ENCODE results near the gene HOTAIR. TPM values are rescaled to one million over a fixed set of nuclear protein-coding genes. Genes with fewer than 3 reads are reported as not detected.

The HOTAIR gene
- total RNA-seq: 1.3 TPM in 1 of 2 replicates, not detected in the other

DNA sequence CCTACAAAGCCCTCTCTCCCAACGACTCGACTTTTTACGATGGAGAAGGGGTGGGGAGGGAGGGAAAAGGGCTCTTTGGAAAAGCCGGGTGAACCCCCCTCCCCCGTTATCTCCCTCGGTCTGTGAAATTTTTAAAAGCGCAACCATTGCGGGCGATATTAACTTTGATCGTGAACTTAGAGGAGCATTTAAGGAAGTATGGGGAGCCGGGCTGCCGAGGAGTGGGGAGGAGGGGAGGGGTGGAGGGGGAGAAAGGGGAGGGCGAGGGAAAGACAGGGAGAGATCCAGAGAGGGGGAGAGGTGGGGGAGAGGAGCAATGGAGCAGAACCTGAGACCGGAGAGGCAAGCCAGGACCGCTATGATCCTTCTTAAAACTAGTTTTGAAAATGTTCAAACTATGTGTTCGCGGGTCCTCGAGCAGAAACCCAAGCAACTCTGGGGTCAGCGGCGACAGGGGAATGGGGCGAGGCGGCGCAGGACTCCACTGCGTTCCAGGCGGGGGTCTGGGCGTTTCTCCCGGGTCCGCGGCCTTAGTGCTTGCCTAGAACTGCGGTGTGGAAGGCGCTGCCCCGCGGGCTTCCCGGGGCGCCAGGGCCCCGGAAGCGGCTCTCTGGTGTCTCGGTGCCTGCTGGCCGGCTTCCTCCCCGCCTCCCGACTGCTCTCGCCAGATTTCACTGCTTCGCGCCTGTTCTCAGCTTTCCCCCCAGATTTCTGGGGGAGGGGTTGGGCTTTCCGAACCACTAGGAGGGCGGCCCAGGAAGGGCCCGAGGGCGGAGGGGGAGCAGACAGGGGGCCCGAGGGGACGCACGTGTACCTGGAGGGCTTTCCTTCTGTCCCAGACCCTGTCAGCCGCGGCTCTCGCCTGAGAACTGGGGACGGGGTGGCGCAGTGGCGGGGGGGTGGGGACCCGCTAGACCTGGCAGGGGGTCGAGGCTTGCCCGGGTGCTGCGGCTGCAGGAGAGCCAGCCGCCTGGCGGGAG is at the start of gene HOTAIR:
HOTAIR (minus strand) TSS at position 871 of the 980 bp plus-strand sequence.
- no peak for DNase-seq (ENCODE audit: low read depth)

DNA sequence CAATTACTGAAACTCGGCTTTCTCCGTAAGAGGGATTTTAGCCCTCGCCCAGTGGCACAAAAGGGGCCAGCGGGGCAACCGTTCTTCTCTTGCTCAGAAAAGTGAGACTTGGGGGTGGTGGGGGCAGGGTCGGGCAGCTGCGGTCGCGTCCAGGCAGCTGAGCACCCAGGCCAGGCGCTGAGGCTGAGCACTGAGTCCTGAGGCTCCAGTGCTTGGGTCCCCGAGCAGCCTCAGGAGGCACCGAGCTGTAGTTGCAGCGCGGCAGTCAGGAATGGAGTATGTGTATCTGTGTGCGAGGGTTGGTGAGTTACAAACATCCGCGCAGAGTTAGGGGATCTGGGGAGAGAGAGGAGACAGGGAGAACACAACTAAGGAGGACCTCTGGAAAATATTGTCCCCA is 49.4 kb upstream of the HOTAIR start:
- no peak for DNase-seq (ENCODE audit: low read depth)

DNA sequence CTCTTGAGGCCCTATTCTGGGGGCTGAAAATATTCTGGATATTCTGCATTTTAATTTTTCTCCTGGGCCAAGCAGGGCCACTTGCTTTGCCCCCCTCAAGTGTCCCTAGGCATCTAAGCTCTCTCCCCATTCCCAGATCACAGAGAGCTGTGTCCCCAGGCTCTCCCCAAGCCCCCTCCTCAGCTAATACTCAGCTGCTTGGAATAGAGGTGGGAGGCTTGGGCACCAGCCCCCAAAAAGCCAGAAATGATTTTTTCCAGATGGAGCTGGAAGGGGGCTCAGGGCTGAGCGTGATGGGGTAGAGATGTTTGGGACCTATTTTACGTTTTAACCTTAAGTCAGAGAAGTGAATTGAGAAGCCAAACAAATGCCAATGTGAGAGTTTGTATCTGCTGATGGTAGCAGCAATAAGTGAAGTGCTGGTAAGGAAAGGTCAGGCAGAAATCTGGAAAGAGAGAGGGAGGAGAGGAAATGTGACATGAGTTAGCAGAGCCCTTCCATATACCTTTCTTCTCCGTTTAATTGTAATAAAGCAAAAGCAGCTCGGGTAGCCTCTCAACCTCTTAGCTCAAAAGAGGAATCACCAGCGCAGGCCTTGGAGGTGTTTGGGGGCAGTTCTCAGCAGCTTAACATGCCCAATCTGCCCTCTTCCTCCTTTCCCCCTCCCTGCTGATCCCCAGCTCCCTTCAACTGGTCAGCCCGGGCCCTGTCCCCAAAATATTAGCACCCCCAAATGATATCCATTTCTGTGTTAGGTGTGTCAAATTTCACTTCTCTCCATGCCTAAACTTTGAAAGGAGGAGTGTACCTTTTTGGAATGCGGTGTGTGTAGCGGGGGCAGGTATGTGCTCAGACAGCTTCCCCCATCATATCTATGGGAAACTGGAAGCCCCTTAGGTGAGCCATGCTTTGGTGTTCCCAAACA is 48.5 kb upstream of the HOTAIR start:
- no peak for DNase-seq (ENCODE audit: low read depth)

DNA sequence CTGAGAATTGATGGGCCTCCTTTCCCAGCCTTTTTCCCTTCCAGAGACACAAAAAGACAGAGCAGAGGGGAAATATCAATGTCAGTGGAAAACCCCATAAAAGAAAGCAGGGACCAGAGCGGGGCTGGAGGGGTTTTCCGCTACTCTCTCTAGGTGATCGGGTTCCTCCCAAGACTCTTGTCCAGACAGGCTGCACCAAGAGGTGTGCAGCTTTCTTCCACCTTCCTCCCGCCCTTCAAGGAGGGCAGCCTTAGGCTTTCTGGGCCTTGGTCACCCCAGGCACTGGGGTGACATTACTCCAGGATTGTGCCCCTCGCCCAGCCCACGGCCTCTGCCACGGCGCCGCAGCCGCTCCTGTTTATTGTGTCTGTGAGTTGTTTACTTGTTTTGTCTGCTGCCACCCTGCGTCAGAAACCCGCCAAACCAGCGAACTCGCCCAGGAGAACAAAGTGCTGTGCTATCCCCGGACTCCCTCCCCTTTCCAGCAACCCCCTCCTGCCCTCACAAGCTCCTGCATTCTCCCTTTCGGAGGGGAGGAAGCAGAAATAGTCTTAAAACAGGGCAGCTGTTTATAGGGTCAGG is 46.8 kb upstream of the HOTAIR start:
- DNase-seq (ENCODE audit: low read depth): no peak

DNA sequence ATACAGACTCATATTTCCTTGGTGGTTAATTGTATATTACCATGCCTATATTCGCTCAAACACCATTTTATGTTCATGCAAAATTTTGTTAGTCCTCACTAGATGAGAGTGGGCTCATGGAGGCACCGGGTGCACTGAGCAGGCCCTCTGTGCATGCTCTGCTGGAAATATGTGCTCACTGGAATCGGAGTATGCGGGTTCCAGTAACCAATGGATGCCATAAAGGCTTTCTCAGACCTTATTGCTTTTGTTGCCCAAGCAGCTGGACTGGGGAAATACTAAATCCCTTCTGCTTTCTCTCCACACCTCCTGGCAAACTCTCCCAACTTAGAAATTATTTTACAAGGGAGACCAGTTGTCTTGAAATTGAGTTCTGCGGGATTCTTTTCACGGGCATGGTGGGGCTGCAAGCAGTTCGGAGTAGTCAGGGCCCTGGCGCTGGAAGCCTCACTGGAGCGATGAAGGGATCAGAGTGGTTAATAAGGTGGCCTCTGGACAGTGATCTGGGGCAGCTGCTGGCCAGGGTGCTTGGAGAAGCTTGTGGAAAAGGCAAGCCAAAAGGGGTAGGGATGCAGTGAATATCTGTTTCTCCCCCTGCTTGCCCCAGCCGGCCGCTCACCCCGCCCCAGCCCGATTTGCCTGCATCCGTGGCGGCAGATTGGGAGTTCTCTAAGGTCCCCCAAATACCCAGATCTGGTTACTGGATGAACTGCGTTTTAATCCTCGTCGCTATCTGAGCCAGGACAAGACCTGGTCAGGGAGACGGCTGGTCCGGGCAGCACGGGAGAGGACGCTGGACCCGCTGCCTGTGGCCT is 46.0 kb upstream of the HOTAIR start:
- no peak for DNase-seq (ENCODE audit: low read depth)

DNA sequence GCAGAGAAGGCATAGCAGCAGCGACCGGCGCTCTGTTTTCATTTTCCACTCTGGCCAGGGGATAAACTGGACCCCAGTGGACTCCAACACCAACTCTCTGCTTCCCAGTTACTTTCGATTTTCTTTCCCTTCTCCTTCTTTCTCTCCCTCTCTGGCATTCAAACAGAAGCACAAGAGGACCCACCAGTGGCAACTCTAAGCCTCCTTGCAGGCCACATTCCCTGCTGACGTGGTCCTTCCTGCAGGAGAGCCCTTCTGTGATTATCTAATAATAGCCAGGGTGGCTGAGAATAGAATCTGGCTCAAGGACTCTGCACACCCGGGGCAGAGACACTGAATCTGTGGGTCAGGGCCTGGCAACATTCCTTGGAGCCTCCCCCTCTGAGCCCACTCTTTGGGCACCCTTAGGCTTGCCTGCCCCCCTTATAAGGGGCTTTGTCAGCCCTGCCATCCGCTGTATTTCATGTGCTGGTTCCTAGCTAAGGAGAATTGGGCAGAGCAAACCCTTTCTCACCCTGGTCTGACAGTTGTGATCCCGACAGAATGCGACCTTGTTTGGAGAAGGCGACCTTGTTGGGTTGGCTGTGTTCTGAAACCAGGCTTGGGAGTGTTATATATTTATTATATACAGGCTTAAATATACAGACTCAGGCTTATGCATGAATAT is 45.3 kb upstream of the HOTAIR start:
- no peak for DNase-seq (ENCODE audit: low read depth)

DNA sequence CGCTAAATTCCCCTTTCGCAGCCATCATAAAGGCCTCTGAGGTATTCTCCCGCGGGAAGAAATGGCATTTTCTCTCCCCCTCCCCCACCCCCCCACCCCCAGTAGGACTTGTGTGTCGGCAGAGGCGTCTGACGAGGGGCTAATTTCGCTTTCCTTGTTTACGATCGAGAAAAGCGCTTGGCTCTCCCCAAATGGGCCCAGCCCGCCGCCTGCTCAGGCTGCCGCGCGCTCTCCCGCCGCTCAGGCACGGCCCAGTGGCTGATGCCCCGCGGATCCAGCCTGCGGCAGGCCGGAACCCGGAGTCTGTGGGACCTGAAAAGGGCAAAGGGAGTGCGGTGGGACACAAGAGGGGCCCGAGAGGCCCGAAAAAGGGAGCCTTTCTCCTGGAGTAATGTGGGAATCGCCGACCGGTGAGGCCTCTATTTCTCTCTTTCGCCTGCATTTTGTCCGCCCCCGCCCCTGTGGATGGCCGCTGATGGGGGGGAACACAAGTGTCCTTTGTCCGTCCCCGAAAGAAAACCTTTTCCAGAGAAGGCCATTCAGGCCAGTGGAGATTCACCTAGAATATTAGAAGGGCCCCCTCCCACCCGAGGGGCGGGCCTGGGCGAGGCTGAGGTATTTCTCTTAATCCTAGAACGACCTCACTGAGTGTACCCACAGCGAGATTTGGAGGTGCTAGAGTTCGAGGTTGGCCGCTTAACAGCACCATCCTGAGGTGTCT is 44.5 kb upstream of the HOTAIR start:
- no peak for DNase-seq (ENCODE audit: low read depth)

DNA sequence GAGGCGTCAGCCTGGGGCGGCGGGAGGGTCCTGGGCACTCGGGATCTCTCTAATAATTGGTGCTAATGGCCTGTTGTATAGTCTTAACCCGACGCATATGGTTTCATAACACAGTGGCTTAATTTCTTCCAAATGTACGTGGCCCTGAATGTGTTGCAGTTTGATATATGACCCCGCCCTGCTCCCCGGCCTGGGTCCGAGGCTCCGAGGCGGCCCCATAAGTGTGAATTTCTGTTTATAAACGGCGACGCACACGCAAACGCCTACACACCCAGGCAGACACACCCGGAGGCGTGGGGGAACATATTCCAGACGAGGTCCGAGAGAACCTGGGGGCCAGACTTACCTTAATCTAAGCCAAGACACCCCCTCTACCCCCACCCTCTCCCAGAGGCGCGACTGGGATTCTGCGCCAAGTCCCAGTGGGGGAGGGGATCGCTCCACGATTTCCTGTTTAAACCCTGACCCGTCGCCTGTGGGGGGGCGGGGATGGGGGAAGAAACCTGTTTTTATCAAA is 43.8 kb upstream of the HOTAIR start:
- no peak for DNase-seq (ENCODE audit: low read depth)

DNA sequence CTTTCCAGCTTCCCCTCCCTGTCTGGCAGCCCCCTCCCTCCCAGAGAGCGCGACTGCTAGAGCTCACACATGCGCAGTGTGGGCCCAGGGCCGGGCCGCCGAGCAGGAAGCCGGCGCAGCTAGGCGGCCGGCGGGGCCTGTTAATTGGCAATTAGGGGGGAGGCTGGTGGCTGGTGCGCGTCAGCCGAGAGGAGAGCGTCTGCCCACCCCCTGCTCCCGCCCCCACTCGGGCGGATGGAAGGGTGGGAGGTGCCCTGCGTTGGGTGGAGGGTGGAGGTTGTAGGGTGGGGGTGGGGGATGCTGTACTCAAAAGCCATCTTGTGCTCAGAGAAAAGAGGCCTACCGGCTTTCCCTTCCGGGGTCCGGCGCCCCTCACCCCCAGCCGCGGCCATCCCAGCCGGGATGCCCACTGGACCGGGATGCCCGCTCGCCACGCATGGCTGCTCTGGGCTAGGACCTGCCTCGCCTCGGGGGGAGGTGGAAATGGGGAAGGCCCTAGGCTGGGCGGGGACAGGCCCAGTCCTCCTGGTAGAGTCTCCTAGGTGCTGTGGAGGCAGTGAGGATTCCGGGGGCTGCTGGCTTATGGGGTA is 43.2 kb upstream of the HOTAIR start:
- peak; percentile 86 for DNase-seq (ENCODE audit: low read depth)

DNA sequence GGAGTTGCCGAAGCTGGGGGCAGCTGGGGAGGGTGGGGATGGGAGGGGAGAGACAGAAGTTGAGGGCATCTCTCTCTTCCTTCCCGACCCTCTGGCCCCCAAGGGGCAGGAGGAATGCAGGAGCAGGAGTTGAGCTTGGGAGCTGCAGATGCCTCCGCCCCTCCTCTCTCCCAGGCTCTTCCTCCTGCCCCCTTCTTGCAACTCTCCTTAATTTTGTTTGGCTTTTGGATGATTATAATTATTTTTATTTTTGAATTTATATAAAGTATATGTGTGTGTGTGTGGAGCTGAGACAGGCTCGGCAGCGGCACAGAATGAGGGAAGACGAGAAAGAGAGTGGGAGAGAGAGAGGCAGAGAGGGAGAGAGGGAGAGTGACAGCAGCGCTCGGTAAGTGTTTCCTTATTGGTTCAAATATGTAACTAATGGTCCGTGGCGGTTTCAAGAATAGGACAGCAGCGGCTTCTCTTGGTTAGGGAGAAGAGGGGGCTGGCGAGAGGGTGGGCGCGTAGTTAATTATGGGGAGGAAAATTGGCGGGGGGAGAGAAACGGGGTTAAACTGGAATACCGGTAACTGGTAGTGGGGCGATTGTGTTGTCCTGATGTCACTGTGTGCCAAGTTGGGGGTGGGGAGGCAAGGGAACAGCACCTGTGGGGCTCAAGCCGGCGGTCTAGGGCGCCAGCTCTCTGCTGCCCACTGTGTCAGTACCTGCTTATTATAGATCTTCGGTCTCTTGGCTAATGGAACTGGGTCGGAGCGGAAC is 42.5 kb upstream of the HOTAIR start:
- DNase-seq (ENCODE audit: low read depth): peak; percentile 64

DNA sequence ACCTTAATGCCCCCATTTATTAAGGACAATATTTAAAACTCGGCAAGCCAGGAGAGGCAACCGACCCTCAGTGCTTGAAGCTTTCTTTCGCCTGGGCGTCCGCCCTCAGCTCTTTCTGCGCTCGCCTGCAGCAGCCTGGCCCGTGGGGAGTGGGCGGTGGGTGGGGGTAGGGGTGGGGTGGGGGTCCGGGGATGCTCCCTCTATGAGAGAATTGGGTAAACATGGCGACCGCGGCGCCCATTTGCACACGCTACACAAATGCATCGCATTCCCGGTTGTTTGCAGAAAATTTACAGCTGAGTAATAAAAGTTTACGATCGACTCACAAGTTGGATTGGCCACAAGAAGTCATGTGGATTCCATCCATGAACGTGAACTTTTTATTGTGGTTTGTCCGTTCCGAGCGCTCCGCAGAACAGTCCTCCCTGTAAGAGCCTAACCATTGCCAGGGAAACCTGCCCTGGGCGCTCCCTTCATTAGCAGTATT is 41.8 kb upstream of the HOTAIR start:
- peak; percentile 92 for DNase-seq (ENCODE audit: low read depth)

DNA sequence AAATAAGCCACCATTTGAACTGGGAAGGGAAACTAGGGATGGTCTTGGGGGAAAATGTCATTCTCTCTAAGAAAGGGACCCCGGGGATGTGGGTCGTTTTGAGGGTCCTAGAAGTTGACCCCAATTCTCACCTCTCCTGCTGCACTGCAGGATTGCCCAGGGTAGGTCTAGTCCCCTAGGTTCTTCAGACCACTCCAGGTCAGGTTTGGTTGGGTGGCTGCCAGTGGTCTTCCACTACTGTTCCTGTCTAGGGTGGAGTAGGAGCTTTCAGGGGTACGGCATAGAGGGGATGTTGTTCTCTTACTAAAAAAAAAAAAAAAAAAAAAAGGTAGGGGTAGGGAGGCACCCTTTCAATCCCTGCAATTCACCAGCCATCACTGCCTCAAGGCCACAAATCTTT is 41.3 kb upstream of the HOTAIR start:
- no peak for DNase-seq (ENCODE audit: low read depth)

DNA sequence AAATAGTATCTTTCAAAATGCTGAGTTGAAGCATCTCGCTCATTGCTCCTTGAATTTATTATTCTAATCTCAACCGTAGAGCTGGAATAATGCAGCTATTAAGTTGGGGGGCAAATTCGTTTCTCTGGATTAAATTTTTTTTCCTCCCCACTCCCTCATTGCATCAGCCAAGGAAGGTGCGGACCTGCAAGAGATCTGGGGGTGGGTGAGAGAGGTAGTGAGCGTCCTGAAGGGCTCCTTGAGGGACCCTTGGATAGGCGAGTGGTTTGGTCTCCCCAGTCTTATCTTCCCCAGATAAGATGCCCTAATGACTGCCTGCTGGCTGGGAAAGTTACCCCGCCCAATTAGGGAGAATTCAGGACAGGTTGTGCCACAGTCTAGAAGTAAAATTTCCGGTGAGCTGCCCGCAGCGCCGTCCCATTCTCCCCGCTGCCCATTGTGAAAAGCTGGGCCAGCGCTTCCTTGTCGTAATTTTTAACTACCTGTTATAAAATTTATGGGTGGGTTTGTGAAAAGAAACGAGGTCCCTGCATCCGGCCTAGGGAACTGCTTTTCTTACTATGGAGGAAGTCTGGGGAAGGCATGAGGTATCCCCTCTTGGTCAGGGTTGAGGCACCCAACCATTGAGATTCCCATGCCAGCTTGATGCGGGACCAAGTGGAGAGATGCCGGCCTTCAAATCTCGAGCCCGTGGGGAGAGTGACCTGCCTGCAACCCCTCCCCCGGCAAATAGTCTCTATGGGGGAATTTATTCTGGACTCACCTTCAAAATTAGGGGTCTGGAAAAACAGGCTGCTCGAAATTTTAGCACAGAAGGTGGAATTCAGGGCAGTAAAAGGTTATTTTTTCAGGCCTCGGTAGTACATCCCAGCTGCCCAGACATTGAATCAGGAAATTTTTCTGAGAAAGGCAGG is 40.5 kb upstream of the HOTAIR start:
- no peak for DNase-seq (ENCODE audit: low read depth)

DNA sequence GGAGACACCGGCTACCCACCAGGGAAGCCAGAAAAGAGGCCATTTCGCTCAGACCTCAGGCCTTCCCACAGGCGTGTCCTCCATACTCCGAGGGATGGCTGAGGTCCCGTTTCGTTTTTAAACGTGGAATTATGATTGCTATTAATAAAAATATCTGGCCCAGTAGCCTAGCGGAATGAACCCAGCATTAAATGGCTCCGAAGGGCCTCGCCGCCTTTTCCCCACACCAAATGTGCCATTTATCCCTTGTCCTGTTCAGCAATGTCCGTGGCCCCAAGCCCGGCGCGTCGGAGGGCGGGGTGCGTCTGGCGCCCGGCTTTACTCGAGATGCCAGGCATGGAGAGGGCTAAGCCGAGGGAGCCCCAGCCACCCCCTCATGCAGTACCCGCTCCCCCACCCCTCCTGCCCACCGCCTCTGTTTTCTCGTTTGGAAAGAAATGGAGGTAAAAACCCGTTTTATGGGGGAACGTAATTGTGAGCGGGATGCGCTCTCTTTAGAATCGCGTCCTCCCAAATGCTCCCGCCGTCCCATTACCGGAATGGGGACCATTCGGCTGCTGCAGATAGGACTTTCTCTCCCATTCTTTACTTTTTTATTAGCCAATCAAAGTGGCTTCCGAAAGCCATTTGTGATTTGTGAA is 39.7 kb upstream of the HOTAIR start:
- DNase-seq (ENCODE audit: low read depth): no peak

DNA sequence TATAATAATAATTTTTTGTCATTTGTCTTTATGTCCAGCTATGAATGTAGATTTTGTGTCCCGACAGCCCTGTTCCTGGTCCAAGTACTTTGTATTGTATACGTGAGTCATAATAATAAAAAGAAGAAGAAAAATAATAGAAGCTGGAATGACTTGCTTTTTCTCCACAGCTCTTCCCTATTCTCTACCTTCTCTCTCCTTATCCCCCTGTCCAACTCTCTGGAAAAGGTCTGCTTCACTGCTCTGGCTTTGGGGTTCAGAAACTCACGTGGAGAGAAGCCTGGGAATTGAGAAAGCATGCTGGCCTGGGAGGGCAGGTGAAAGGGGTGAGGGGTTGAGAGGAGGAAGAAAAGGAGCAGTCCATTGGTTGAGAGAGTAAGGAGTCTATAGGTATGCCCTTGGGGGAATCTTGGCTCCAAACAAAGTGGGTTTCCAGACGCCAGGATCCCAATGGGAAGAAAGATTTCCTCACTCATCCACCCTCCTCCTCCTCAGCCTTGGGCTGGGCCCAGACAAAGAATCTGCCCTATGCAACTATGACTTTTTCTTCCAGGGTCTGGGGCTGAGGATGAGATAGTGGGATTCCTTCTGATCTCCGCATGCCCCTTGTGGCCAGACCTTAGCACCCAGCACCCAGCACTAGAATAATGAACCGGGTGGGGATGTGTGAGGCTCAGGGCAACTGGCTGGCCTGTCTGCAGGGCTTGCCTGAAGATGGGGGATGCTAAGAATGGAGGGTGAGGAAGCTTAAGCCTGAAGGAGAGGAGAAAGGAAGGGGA is 38.1 kb upstream of the HOTAIR start:
- DNase-seq (ENCODE audit: low read depth): no peak
